ENCODE results near the gene TBCD. TPM values are rescaled to one million over a fixed set of nuclear protein-coding genes. Genes with fewer than 3 reads are reported as not detected.

Gene TBCD
- total RNA-seq, 2 donors from 2014 or later: 72.5 to 80.5 TPM

- peak; percentile 81 for DNase-seq (ENCODE audit: low spot score)
- intact Hi-C loops (cut with DNase I): loop anchor here in 1 of 2 donors (5.0 kb wide), 1 partner anchor 1806 kb away; no protein-coding TSS in a partner anchor
Measured at GRCh38 chr17:82838386-82839063, 86.7 kb downstream of the TBCD start.

- peak; percentile 34 for DNase-seq (ENCODE audit: low spot score)
- intact Hi-C loops (cut with DNase I): loop anchor here in 1 of 2 donors (1.0 to 5.0 kb wide), 2 partner anchors 15 to 1807 kb away; no protein-coding TSS in a partner anchor
Measured at GRCh38 chr17:82839617-82840292, 87.9 kb downstream of the TBCD start, which contains the start of gene ZNF750. ZNF750 (minus strand) TSS chr17:82840022; CDS start chr17:82832454, 7,568 bp downstream.

- intact Hi-C loops (cut with DNase I): loop anchor here in 1 of 2 donors (1.0 kb wide), 1 partner anchor 14 kb away; no protein-coding TSS in a partner anchor
- peak; percentile 75 for DNase-seq (ENCODE audit: low spot score)
Measured at GRCh38 chr17:82840431-82840831, 88.6 kb downstream of the TBCD start.

DNA sequence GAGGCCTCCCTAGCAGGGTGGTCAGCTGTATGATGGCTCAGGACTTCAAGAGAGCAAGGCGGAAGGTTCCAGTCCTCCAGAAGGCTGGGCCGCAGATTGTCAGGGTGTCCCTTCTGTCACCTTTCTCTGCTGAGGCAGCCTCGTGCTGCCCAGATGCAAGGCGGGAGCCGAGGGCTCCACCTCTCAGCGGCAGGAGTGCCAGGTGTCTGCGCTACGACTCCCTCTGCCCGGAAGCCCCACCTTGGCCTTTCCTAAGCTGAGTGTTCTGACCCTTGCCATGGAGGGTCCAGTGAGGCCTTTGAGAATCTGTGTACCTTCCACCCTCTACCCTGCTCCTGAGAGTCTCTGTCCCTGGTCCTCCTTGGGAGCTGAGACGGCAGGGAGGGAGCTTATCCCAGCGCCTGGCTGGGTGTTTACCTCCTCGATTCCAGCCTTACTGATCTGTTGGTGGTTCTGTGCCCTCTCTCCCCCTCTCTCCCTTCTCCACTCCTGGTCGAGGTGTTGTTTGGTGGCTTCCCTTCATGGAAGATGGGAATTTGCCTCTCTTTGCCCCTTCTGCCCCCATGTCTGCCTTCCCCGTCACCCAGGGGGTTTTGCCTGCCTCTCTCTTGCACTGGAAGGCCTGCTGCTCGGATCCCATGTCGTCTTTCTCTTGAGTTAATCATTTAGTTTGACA lies 90.2 kb downstream of the TBCD start:
- DNase-seq (ENCODE audit: low spot score): peak; percentile 70
- intact Hi-C loops (cut with DNase I): no loop called here

GRCh38 chr17:82843904-82844680 lies 92.2 kb downstream of the TBCD start:
- peak; percentile 64 for DNase-seq (ENCODE audit: low spot score)
- intact Hi-C loops (cut with DNase I): no loop called here

GRCh38 chr17:82844796-82845162 lies 92.9 kb downstream of the TBCD start:
- intact Hi-C loops (cut with DNase I): no loop called here

DNA sequence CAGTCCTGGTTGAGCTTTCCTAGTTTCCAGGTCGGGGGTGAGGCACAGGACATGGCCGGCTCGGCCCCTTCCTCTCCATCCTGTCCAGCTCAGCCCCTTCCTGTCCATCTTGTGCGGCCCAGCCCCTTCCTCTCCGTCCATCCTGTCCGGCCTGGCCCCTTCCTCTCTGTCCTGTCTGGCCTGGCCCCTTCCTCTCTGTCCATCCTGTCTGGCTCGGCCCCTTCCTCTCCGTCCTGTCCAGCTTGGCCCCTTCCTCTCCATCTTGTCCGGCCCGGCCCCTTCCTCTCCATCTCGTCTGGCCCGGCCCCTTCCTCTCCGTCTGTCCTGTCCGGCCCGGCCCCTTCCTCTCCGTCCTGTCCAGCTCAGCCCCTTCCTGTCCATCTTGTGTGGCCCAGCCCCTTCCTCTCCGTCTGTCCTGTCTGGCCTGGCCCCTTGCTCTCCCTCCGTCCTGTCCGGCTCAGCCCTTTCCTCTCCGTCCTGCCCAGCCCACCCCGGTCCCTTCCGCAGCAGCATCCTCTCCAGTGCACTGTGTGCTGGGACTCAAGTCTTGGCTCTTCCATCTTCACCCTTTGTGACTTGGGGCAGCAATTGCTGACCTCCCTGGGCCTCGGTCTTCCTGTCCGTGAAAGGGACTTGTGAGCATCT lies 93.4 kb downstream of the TBCD start:
- intact Hi-C loops (cut with DNase I): no loop called here
- peak; percentile 82 for DNase-seq (ENCODE audit: low spot score)

More at GRCh38 chr17:82844796-82845162, 92.9 kb downstream of the TBCD start:
- DNase-seq (ENCODE audit: low spot score): no peak

DNA sequence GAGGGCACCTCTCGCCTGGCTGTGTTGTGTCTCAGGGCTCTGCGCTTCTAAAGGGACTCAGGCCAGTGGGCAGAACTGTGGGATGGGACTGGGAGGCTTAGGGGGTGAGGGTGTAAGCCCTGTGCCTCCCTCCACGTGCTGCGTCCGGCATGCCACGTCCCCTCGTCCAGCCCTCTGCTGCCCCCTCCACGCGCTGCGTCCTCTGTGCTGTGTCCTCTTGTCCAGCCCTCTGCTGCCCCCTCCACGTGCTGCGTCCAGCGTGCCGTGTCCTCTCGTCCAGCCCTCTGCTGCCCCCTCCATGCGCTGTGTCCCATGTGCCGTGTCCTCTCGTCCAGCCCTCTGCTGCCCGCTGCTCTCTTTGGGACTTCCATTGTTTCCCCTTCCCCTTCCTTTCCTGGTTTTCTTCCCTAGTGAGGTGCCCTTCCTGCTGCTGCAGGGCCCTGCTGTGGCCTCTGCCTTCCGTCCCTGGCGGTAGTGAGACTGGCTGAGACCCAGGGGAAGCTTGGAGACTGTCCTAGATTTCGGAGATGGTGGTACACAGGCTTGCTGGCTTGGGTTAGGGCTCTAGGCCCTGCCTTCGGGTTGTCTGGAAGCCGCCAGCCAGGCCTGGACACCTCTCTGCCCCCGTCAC lies 94.3 kb downstream of the TBCD start:
- intact Hi-C loops (cut with DNase I): loop anchor here in 1 of 2 donors (1.0 kb wide), 1 partner anchor 33 kb away; no protein-coding TSS in a partner anchor
- peak; percentile 80 for DNase-seq (ENCODE audit: low spot score)

GRCh38 chr17:82848022-82848592 lies 96.2 kb downstream of the TBCD start:
- DNase-seq (ENCODE audit: low spot score): peak; percentile 75
- intact Hi-C loops (cut with DNase I): no loop called here

DNA sequence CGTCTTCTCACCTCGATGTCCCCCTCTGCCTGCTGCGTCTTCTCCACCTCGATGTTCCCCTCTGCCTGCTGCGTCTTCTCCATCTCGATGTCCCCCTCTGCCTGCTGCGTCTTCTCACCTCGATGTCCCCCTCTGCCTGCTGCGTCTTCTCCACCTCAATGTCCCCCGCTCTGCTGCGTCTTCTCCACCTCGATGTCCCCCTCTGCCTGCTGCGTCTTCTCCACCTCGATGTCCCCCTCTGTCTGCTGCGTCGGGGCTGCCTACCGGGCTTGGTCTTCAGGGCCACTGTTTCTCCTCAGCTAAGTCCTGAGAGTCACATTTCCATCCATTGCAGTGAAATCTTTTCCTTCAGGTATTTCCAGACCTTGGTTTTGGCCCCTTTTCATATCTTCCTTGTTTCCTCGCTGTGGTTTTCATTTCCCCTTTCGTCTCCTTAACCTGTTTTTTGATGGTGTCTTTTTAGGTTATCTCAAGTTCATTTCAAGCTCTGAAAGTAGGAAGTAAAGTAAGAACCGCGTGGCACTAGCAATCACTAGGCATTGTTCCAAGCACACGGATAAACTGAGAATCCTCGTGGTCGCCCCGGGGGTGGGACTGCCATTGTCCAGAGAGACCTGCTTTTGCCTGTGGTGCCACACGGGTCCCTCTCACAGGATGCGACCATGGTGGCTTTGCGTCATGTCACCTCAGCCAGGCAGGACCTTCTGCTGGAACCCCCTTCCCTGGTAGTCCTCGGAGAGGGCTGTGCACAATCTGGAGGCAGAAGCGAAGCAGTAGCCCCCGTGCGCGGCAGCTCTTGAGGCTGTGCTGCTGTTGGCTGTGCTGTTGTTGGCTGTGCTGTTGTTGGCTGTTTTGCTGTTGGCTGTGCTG lies 97.4 kb downstream of the TBCD start:
- peak; percentile 65 for DNase-seq (ENCODE audit: low spot score)
- intact Hi-C loops (cut with DNase I): no loop called here

DNA sequence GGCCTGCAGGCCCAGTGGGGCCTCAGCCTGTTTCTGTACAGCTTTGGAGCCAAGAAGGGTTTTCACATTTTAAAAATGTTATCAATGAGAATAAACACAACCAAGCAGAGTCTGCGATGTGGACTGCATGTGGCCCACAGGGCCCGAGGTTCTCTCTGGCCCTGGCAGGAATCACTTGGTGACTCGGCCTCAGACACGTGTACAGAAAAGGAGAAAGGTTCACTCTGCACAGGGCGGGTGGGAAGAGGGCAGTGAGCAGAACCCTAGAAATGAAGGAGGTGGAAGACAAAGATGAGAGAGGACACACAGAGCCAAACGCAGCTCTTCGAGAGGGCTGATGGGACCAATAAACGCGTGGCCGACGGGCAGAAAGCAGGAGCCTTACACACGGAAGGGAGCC lies 99.5 kb downstream of the TBCD start:
- peak; percentile 51 for DNase-seq (ENCODE audit: low spot score)
- intact Hi-C loops (cut with DNase I): no loop called here

GRCh38 chr17:82854226-82854625 lies 102.4 kb downstream of the TBCD start:
- peak; percentile 73 for DNase-seq (ENCODE audit: low spot score)
- intact Hi-C loops (cut with DNase I): loop anchor here in 1 of 2 donors (1.0 kb wide), 2 partner anchors 14 to 35 kb away; partner anchors contain the start of gene ZNF750

- intact Hi-C loops (cut with DNase I): no loop called here
- no peak for DNase-seq (ENCODE audit: low spot score)
Measured at GRCh38 chr17:82856361-82856760, 104.5 kb downstream of the TBCD start.

DNA sequence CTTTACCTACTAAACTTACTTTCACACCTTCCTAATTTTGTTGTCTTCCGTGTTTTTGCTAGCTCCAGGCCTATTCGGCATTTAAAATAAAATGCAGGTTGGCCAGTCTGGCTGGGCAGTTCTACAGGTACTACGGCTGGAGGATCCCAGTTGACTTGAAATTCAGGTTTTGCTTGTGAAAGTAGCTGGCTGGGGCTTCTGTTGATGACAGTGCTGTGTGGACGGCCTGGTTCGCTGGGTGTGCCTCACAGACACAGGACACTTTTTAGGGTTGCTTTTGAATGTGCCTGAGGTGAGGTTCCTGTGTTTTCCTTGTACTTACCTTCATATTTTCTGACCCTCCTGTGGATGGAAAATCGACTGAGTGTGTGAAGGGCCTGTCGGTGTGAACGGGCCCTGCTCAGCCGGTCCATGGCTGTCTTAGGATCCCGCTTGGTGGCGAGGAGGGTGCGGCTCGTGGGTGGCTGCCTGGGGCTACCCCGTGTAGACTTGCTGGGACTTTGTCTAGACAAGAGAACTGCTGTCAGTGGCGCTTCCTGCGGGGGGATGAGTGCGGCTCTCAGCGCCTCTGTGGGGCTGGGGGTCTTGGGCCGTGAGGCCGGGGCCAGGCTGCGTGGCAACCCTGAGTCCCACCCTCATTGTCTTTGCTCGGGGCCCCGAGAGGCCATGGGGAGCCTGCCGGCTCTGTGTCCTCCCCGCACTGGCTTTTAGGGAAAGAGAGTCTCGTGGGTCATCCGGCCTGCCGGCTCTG lies 106.7 kb downstream of the TBCD start:
- peak; percentile 78 for DNase-seq (ENCODE audit: low spot score)

GRCh38 chr17:82859431-82860403 lies 107.9 kb downstream of the TBCD start:
- intact Hi-C loops (cut with DNase I): no loop called here
- DNase-seq (ENCODE audit: low spot score): peak; percentile 84

More for the DNA sequence above, 106.7 kb downstream of the TBCD start:
- intact Hi-C loops (cut with DNase I): no loop called here

Data from posterior vena cava (tissue), 2 donors.